GM21723 (cell line): ENCODE measurements around the gene PACS2.
"Not testable (repeated sequence)": the region's sequence is repeated elsewhere in the genome, so short reads cannot be mapped to it uniquely, and the experiment has no call there.

Experiments
- ATAC-seq: cut with Tn5 transposase; IDR thresholded peaks from one replicate; pipeline ENCODE4 v1.9.1; 2021; ENCODE audit warnings: mild to moderate bottlenecking, moderate library complexity; ENCODE audit not compliant: unreplicated experiment

PACS2 gene

DNA sequence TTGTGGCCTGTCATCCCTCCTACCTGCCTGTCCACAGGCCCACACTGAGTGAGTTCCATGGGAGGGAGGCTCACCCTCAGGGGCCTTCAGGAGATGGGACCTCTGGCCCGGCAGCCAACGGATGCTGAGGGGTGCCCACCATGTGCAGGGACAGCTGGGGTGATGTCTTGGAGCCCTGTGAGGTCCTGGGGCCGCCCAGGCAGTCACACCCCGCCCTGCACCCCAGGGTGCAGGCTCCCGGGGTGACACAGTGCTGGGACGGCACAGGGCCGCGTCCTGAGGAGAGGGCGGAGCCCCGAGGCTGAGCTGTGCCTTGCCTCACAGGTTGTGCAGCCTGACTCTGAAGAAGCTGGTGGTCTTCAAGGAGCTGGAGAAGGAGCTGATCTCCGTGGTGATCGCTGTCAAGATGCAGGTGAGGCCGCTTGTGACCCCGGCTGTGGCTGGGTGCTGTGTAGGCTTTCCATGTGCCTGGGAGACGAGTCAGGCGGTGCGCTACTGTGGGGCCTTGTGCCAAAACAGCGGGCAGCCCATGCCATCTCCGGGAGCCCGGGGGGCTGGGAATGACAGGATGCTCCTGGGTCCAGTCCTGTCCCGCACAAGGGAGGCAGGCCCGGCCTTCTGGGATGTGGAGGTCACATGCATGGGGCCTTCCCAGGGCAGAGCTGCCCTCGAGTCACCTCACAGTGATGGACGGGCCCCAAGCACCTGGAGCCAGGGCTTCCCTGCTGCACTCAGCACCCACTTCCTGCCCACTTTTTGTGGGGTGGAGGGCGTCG lies 33.8 kb downstream of the PACS2 start:
- no peak for ATAC-seq

DNA sequence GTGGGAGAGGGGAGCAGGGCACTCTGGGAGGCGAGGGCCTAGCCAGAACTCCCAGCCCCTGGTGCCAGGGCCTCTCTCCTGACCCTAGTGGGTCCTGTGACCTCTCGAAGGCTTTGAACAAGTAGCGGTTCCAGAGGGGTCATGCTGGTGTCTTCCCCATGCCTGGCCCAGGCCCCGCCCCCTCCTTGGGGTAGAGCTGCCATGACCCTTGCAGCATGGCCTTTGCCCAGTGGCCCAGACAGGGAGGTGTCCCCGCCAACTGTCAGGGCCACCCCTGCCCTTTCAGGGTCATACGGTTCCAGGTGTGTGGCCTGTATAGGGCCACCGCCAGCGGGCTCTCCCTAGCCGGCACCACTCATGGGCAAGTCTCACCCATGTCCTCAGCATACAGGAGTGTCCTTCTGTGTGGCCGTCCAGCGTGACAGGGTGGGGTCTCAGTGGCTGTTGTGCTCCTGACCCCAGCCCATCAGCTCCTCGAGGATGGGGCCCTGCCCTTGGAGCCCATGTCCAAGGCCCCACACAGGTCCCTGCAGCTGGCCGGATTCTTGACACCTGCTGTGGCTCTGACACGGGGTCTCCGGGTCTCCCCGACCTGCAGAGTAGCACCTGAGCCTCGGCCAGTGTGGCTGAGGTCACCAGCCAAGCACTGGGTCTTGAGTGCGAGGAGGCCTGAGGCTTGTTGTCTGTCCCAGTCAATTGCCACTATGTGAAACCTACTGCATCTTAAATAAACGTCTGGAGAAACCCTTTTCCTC lies 34.6 kb downstream of the PACS2 start:
- no peak for ATAC-seq

- no peak for ATAC-seq
These were observed 35.4 kb downstream of the PACS2 start for GRCh38 chr14:105349992-105350391.

- ATAC-seq = no peak
These were observed 36.1 kb downstream of the PACS2 start for GRCh38 chr14:105350450-105351244.

GRCh38 chr14:105351410-105351809 lies 36.9 kb downstream of the PACS2 start:
- no peak for ATAC-seq

DNA sequence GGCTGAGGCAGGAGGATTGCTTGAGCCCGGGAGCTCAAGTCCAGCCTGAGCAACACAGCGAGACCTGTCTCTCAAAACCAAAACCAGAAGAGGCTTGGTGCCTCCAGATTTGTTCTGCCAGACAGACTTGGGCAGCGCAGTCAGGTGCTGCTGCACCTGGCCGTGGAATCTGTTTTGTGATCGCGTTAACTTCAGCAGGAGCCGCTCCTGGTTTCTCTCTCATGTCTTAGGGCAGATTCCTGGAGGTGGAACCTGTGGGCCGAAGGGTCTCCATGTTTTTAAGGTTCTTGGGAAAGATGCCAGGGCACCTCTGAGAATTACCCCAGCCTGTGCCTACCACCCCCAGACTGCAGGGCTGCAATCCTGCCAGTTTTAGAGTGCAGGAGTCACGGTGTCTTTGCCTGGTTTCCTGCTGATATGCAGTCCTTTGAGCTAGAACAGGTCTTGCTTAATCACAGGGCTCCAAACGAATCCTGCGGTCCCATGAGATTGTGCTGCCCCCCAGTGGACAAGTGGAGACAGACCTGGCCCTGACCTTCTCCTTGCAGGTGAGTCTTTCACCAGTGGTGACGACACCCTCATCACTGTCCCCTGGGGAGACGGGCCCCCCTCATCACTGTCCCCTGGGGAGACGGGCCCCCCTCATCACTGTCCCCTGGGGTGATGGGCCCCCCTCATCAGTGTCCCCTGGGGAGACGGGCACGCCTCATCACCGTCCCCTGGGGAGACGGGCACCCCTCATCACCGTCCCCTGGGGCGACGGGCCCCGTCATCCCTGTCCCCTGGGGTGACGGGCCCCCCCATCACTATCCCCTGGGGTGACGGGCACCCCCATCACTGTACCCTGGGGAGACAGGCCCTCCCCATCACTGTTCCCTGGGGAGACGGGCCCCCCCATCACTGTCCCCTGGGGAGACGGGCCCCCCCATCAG lies 37.6 kb downstream of the PACS2 start:
- ATAC-seq = peak; percentile 71

DNA sequence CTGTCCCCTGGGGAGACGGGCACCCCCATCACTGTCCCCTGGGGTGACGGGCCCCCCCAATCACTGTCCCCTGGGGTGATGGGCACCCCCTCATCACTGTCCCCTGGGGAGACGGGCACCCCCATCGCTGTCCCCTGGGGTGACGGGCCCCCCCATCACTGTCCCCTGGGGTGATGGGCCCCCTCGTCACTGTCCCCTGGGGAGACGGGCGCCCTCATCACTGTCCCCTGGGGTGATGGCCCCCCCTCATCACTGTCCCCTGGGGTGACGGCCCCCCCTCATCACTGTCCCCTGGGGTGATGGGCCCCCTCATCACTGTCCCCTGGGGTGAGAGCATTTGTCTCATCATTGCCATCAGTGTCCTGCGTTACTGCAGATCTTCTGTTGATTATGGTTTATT lies 38.6 kb downstream of the PACS2 start:
- no peak for ATAC-seq

GRCh38 chr14:105354541-105354940 lies 40.0 kb downstream of the PACS2 start:
- no peak for ATAC-seq

DNA sequence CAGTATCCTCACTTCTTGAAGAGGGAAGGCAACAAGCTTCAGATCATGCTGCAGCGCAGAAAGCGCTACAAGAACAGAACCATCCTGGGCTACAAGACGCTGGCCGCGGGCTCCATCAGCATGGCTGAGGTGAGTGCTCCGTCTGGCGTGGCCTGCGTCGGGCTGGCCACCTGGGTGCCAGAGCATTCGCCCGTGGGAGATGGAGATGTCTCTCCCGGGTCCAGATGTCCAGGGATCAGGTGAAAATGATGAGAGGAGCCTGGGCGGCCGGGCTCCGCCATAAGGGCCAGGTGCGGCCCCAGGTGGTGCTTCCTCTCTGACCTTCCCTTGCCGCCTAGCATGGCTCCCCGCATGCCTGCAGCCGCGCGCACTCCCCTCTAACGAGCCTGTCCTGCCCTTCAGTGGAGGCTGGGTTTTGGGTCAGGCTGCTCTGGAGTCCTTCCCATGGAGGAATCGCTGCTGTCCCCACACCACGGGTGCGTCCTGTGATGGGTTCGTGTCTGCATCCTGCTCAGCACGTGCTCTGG lies 40.6 kb downstream of the PACS2 start:
- ATAC-seq = no peak

- ATAC-seq = no peak
These were observed 41.5 kb downstream of the PACS2 start for GRCh38 chr14:105355850-105356604.

DNA sequence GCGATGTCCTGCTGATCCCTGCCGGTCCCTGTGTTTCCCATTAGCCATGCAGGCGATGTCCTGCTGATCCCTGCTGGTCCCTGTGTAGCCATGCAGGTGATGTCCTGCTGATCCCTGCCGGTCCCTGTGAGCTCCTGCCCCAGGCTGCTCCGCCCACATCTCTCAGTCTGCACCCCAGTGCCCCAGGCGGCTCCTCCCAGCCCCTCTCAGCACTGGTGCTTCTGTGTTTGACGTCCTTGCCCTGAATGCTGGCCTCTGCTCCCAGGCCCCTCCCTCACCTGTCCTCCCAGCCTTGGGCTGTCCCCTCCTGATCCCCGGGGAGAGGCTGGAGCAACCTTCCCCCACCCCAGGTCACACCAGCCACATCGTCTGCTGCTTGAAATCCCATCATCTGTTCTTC lies 42.4 kb downstream of the PACS2 start:
- ATAC-seq = no peak

- ATAC-seq = no peak
These were observed 43.1 kb downstream of the PACS2 start for GRCh38 chr14:105357626-105358025.

DNA sequence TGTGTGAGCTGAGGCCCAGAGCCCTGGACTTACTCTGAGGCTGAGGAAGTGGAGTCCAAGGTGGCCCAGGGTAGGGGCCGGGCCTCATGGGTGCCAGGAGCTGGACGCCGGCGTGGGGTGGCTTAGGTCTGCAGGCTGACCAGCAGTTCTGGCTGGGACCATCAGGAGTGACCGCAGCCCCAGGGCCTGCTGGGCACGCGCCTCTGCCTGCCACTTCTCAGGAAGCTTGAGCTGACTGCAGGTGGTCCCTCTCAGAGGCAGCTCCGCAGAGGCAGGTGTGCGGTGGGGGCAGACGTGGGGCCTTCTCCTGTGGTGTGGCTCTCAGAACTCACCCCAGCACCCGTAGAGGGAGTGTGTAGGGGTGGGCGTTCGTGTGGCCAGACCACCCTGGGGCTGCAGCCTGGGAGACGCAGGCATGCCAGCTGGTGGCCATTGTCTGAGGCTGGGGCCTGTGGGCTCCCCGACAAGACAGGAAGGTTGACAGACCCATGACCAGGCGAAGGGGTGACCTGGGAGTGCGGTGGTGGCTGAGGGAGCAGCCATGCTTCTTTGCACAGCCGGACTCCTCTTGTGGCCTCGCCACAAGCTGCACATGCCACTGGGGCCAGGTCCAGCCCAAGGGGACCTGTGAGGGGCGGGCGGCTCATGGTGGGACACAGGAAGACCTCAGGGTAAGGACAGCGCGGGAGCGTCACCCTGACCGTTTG lies 43.7 kb downstream of the PACS2 start:
- no peak for ATAC-seq

- no peak for ATAC-seq
These were observed 44.4 kb downstream of the PACS2 start for GRCh38 chr14:105358943-105359342.

DNA sequence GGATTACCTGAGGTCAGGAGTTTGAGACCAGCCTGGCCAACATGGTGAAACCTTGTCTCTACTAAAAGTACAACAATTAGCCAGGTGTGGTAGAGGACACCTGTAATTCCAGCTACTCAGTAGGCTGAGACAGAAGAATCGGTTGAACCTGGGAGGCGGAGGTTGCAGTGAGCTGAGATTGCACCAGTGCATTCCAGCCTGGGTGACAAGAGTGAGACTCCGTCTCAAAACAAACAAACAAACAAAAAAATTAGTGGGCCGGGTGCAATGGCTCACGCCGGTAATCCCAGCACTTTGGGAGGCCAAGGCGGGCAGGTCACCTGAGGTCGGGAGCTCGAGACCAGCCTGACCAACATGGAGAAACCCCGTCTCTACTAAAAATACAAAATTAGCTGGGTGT lies 46.9 kb downstream of the PACS2 start:
- ATAC-seq = not testable (repeated sequence)

GRCh38 chr14:105363847-105364708 lies 49.5 kb downstream of the PACS2 start:
- ATAC-seq = no peak

DNA sequence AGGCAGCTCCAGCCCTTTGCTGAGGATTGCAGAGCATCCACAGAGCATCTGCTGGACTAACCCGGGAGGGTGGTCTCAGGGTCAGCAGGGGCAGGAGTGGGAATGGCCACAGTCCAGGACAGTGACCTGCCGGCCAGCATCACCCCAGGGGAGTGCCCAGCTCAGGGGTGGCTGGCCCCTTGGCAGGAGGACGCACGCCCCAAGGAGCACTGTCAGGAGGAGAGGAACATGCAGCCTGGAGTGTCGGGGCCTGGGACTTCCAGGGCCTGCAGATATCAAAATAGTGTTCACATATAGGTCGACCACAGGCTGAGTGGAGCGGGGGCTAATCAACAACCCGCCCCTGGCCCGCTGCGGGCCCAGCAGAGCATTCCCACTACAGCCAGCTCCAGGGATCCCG lies 50.6 kb downstream of the PACS2 start:
- no peak for ATAC-seq

DNA sequence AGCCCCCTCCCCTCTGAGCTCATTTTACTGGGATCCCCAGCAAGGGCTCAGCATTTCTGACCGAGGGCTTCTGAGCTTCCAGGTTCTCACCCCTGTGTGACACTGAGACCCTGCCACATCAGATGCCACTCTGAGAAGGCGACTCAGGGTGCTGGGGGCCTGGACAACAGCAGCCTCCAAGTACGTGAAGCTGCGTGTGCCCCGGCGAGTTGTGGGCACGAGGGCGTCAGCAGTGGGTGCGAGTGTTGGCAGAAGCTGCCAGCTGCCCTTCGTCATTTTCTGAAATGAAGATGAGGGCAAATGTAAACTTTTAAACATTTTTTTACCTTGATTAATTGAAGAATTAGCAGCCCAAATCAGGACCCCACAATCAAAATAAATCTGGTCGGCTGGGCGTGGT lies 51.1 kb downstream of the PACS2 start:
- no peak for ATAC-seq
